Measurements from ENCODE around the gene OR10Z1.

The OR10Z1 gene
- 0 to 2.4 (median 0) reads per million in 17 experiments for total RNA-seq

GRCh38 chr1:158604968-158605367 is at the start of gene OR10Z1:
Gene OR10Z1 (plus strand): TSS chr1:158605268. CDS start chr1:158606439, 1,171 bp downstream.
- no peak for DNase-seq

- DNase-seq = no peak
Measured at GRCh38 chr1:158559696-158560095, 45.4 kb upstream of the OR10Z1 start.

GRCh38 chr1:158563853-158564252 is 41.2 kb upstream of the OR10Z1 start:
- peak in 2 of 4 experiments; percentile 20 to 51 for DNase-seq

GRCh38 chr1:158564608-158565007 is 40.5 kb upstream of the OR10Z1 start:
- peak; percentile 27 to 65 (median 47) for DNase-seq

- DNase-seq = no peak
Measured at GRCh38 chr1:158570480-158570879, 34.6 kb upstream of the OR10Z1 start, which contains the start of gene OR6P1. Gene OR6P1 (minus strand): TSS chr1:158570580. CDS start chr1:158563604, 6,976 bp downstream.

GRCh38 chr1:158572226-158572625 is 32.8 kb upstream of the OR10Z1 start:
- DNase-seq = no peak

- DNase-seq = no peak
Measured at GRCh38 chr1:158577561-158577960, 27.5 kb upstream of the OR10Z1 start.

GRCh38 chr1:158579733-158580132 is 25.3 kb upstream of the OR10Z1 start, which contains the start of gene OR10X1:
Gene OR10X1 (minus strand): TSS chr1:158579899. CDS start chr1:158579899, 0 bp downstream.
- no peak for DNase-seq

- no peak for DNase-seq
Measured at GRCh38 chr1:158583962-158584361, 21.1 kb upstream of the OR10Z1 start.

- no peak for DNase-seq
Measured at GRCh38 chr1:158586942-158587341, 18.1 kb upstream of the OR10Z1 start.

- no peak for DNase-seq
Measured at GRCh38 chr1:158600735-158601134, 4.3 kb upstream of the OR10Z1 start.

- no peak for DNase-seq
Measured at GRCh38 chr1:158607296-158607695, 2.2 kb downstream of the OR10Z1 start.

GRCh38 chr1:158611916-158612315 is 6.8 kb downstream of the OR10Z1 start:
- no peak for DNase-seq

GRCh38 chr1:158613764-158614163 is 8.7 kb downstream of the OR10Z1 start:
- DNase-seq = no peak

- DNase-seq = no peak
Measured at GRCh38 chr1:158638146-158638545, 33.1 kb downstream of the OR10Z1 start.

- DNase-seq = no peak
Measured at GRCh38 chr1:158638904-158639303, 33.8 kb downstream of the OR10Z1 start.

- DNase-seq = peak; percentile 46 to 87 (median 68)
Measured at GRCh38 chr1:158644449-158644848, 39.4 kb downstream of the OR10Z1 start.

GRCh38 chr1:158646465-158646864 is 41.4 kb downstream of the OR10Z1 start:
- peak; percentile 53 to 83 (median 70) for DNase-seq

- DNase-seq = peak in 2 of 4 experiments; percentile 6 to 16
Measured at GRCh38 chr1:158649052-158649451, 44.0 kb downstream of the OR10Z1 start.

GRCh38 chr1:158652721-158653334 is 47.8 kb downstream of the OR10Z1 start:
- no peak for DNase-seq

- DNase-seq = peak in 2 of 4 experiments; percentile 34 to 53
Measured at GRCh38 chr1:158654086-158654485, 49.0 kb downstream of the OR10Z1 start.

- peak; percentile 50 to 65 (median 60) for DNase-seq
Measured at GRCh38 chr1:158654571-158654970, 49.5 kb downstream of the OR10Z1 start.

Measured in suppressor macrophage (primary cell).